HG03469 (cell line): ENCODE data around the gene ATF6.
A peak's percentile ranks its signal among the peaks of the same experiment; 100 is the strongest.
"Not testable (repeated sequence)": the region's sequence is repeated elsewhere in the genome, so short reads cannot be mapped to it uniquely, and the experiment has no call there.

Experiments used
- ATAC-seq: cut with Tn5 transposase; IDR thresholded peaks from one replicate; pipeline ENCODE4 v1.9.1; 2021; ENCODE audit warnings: mild to moderate bottlenecking, moderate library complexity, moderate number of reproducible peaks; ENCODE audit not compliant: unreplicated experiment

Gene ATF6

GRCh38 chr1:161777261-161777660, 11.1 kb downstream of the ATF6 start:
- ATAC-seq = no peak

GRCh38 chr1:161778522-161778921, 12.4 kb downstream of the ATF6 start:
- no peak for ATAC-seq

GRCh38 chr1:161779393-161779792, 13.3 kb downstream of the ATF6 start:
- ATAC-seq = no peak

GRCh38 chr1:161781995-161782394, 15.9 kb downstream of the ATF6 start:
- ATAC-seq = no peak

- no peak for ATAC-seq
Observed at GRCh38 chr1:161782886-161783285, 16.8 kb downstream of the ATF6 start.

GRCh38 chr1:161784968-161785367, 18.8 kb downstream of the ATF6 start:
- ATAC-seq = no peak

- no peak for ATAC-seq
Observed at GRCh38 chr1:161787355-161787754, 21.2 kb downstream of the ATF6 start.

GRCh38 chr1:161790587-161791317, 24.6 kb downstream of the ATF6 start:
- no peak for ATAC-seq

- ATAC-seq = no peak
Observed at GRCh38 chr1:161791904-161792655, 26.0 kb downstream of the ATF6 start.

- ATAC-seq = peak; percentile 54
Observed at GRCh38 chr1:161792740-161793139, 26.6 kb downstream of the ATF6 start.

GRCh38 chr1:161799792-161800191, 33.7 kb downstream of the ATF6 start:
- no peak for ATAC-seq

GRCh38 chr1:161801955-161802354, 35.8 kb downstream of the ATF6 start:
- ATAC-seq = no peak

GRCh38 chr1:161803181-161803580, 37.1 kb downstream of the ATF6 start:
- no peak for ATAC-seq

- no peak for ATAC-seq
Observed at GRCh38 chr1:161805399-161806197, 39.5 kb downstream of the ATF6 start.

- ATAC-seq = not testable (repeated sequence)
Observed at GRCh38 chr1:161809202-161809601, 43.1 kb downstream of the ATF6 start.

GRCh38 chr1:161809656-161810055, 43.5 kb downstream of the ATF6 start:
- not testable (repeated sequence) for ATAC-seq

GRCh38 chr1:161810780-161811179, 44.7 kb downstream of the ATF6 start:
- ATAC-seq = no peak

- ATAC-seq = no peak
Observed at GRCh38 chr1:161816201-161816600, 50.1 kb downstream of the ATF6 start.

- no peak for ATAC-seq
Observed at GRCh38 chr1:161817176-161817730, 51.1 kb downstream of the ATF6 start.

- no peak for ATAC-seq
Observed at GRCh38 chr1:161820914-161821313, 54.8 kb downstream of the ATF6 start.

GRCh38 chr1:161824618-161825017, 58.5 kb downstream of the ATF6 start:
- no peak for ATAC-seq
